WTC11 (cell line): ENCODE measurements around the gene LETM1.

ENCODE experiments used
- ATF2 ChIP-seq: sonication (generic); formaldehyde crosslinking; IDR thresholded peaks from 2 replicates; pipeline ENCODE4 v1.8.1; 2022; ENCODE audit warnings: low read depth, missing genetic modification reagents, borderline replicate concordance
- ATF6 ChIP-seq: sonication (generic); formaldehyde crosslinking; IDR thresholded peaks from 2 replicates; pipeline ENCODE4 v1.8.1; 2023; ENCODE audit warnings: mild to moderate bottlenecking, missing genetic modification reagents
- CREB1 ChIP-seq: sonication (generic); formaldehyde crosslinking; IDR thresholded peaks from 2 replicates; pipeline ENCODE4 v1.8.0; 2023; ENCODE audit warnings: mild to moderate bottlenecking, missing genetic modification reagents
- JUN ChIP-seq: sonication (generic); formaldehyde crosslinking; IDR thresholded peaks from 2 replicates; pipeline ENCODE4 v1.8.0; 2023; ENCODE audit warnings: mild to moderate bottlenecking, missing genetic modification reagents
- NFYB ChIP-seq: sonication (generic); formaldehyde crosslinking; conservative IDR thresholded peaks from 2 replicates; pipeline ENCODE4 v1.8.0; 2022; ENCODE audit warnings: low read depth, missing genetic modification reagents
- NR2C2 ChIP-seq: sonication (generic); formaldehyde crosslinking; IDR thresholded peaks from 2 replicates; pipeline ENCODE4 v1.8.0; 2022; ENCODE audit warnings: mild to moderate bottlenecking, missing genetic modification reagents
- SP1 ChIP-seq: sonication (generic); formaldehyde crosslinking; conservative IDR thresholded peaks from 2 replicates; pipeline ENCODE4 v1.8.1; 2022; ENCODE audit warnings: missing genetic modification reagents
- TEAD4 ChIP-seq: sonication (generic); formaldehyde crosslinking; IDR thresholded peaks from 2 replicates; pipeline ENCODE4 v1.8.0; 2022; ENCODE audit warnings: mild to moderate bottlenecking, missing genetic modification reagents
- USF2 ChIP-seq: sonication (generic); formaldehyde crosslinking; IDR thresholded peaks from 2 replicates; pipeline ENCODE4 v1.8.1; 2023; ENCODE audit warnings: mild to moderate bottlenecking, missing genetic modification reagents, moderate library complexity
- ZNF138 ChIP-seq: sonication (generic); formaldehyde crosslinking; conservative IDR thresholded peaks from 2 replicates; pipeline ENCODE4 v1.8.1; 2022; ENCODE audit warnings: mild to moderate bottlenecking, moderate library complexity, missing genetic modification reagents
- ZNF317 ChIP-seq: sonication (generic); formaldehyde crosslinking; IDR thresholded peaks from 2 replicates; pipeline ENCODE4 v1.8.1; 2023; ENCODE audit warnings: low read depth, mild to moderate bottlenecking, moderate library complexity, missing genetic modification reagents, borderline replicate concordance
- ZNF416 ChIP-seq: fragments of 250-450 bp; sonication (Bioruptor Pico); IDR thresholded peaks from 2 replicates; pipeline ENCODE4 v1.9.0; 2021; ENCODE audit warnings: mild to moderate bottlenecking, inconsistent platforms
- TF ChIP-seq, protein P1 (sequence below): fragments of 200-600 bp; IDR thresholded peaks from 2 replicates; pipeline ENCODE4 v1.8.0; 2022; ENCODE audit warnings: antibody characterized with exemption
- TF ChIP-seq, protein P2 (sequence below): fragments of 250-450 bp; sonication (Bioruptor Pico); IDR thresholded peaks from 2 replicates; pipeline ENCODE4 v2.1.2; 2022; ENCODE audit warnings: mild to moderate bottlenecking, moderate library complexity

DNA sequence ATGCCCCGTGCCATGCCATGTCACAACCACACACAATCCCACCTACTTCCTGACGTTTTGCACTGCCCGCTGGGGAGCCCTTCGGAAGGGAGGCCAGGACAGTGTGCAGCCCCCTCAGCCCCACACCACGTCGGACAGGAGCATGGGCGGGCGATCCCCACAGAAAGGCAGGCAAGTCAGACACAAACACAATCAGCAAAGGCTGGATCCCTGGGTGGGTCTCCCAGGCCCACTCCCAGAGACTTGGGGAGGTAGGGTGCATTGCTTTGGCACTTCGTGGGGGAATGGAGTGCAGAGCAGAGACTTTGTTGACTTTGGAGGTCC is 14.1 kb downstream of the LETM1 start:
- TF ChIP-seq, protein P1, sequence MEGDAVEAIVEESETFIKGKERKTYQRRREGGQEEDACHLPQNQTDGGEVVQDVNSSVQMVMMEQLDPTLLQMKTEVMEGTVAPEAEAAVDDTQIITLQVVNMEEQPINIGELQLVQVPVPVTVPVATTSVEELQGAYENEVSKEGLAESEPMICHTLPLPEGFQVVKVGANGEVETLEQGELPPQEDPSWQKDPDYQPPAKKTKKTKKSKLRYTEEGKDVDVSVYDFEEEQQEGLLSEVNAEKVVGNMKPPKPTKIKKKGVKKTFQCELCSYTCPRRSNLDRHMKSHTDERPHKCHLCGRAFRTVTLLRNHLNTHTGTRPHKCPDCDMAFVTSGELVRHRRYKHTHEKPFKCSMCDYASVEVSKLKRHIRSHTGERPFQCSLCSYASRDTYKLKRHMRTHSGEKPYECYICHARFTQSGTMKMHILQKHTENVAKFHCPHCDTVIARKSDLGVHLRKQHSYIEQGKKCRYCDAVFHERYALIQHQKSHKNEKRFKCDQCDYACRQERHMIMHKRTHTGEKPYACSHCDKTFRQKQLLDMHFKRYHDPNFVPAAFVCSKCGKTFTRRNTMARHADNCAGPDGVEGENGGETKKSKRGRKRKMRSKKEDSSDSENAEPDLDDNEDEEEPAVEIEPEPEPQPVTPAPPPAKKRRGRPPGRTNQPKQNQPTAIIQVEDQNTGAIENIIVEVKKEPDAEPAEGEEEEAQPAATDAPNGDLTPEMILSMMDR = no peak
- TF ChIP-seq ZNF317 (CRISPR knock-in tag) (no peak), ATF6 (CRISPR knock-in tag) (no peak), ZNF138 (CRISPR knock-in tag) (no peak), USF2 (no peak), NR2C2 (CRISPR knock-in tag) (no peak), JUN (CRISPR knock-in tag) (no peak), TEAD4 (CRISPR knock-in tag) (no peak), SP1 (no peak), ATF2 (CRISPR knock-in tag) (no peak), ZNF416 (CRISPR knock-in tag) (no peak), NFYB (CRISPR knock-in tag) (no peak), CREB1 (CRISPR knock-in tag) (no peak)
- TF ChIP-seq, protein P2, sequence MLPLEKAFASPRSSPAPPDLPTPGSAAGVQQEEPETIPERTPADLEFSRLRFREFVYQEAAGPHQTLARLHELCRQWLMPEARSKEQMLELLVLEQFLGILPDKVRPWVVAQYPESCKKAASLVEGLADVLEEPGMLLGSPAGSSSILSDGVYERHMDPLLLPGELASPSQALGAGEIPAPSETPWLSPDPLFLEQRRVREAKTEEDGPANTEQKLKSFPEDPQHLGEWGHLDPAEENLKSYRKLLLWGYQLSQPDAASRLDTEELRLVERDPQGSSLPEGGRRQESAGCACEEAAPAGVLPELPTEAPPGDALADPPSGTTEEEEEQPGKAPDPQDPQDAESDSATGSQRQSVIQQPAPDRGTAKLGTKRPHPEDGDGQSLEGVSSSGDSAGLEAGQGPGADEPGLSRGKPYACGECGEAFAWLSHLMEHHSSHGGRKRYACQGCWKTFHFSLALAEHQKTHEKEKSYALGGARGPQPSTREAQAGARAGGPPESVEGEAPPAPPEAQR (CRISPR knock-in tag) = no peak
